NCI-H524 (cell line): ENCODE results near the gene CPSF2.

Experiments
- DNase-seq, 2 experiments: peaks; one replicate each; lab custom pipeline; 2025; lab: John Stamatoyannopoulos, UW

The CPSF2 gene

DNA sequence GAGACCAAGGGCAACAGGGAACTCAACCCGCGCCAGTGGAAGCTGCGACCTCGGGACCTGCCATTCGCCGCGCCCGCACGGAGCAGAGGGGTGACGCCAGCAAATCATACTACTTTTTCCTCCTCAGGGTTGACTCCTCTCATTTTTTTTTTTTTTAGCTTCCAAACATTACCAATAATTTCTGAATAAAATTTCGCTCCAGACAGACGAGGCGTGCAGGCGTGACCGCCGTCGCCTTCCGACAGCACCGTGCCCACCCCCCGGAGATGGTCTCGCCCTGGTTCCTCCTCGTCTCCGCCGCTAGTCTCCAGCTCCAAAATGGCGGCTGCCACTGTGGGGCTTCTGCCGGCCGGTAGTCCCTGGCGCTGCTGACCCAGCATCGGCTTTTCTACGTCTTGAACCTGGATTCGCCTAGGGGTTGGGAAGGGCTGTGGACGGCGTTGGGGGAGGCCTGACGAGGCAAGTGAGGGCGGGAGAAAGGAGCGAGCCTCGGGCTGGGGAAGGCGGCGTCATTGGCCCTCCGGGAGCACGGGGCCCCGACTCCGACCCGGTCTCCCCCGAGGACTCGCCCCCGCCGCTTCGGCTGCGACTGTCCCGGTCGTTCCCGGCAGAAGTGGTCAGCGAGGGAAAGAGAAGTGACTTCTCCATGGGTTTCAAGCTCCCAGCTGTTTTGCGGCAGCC, at the start of gene CPSF2, which contains the start of gene NDUFB1:
Gene CPSF2, plus strand, starts transcription at position 300 of the 681 bp plus-strand sequence. CDS start 9,016 bp downstream, outside the sequence.
Gene NDUFB1, minus strand, starts transcription at position 37 of the 681 bp plus-strand sequence. CDS start 4,069 bp downstream, outside the sequence.
- peak; percentile 80 to 89 for DNase-seq

DNA sequence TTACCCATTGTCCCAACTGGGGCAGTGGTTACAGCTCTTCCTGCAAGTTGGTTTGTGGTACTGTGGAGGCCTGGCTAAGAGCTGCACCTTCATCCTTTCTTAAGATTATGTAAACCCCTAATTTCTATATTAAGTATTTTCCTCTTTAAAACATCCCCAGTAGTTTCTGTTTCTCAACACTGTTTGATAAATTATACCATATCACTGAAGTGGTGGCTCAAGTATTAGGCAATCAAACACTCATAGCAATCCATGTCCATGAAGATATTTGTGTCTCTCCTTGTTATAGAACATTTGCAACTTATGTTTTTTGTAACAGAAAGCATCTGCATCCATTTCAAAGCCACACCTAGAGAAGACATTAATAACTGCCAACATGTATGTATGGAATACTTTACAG, 47.2 kb upstream of the CPSF2 start:
- DNase-seq = no peak

DNA sequence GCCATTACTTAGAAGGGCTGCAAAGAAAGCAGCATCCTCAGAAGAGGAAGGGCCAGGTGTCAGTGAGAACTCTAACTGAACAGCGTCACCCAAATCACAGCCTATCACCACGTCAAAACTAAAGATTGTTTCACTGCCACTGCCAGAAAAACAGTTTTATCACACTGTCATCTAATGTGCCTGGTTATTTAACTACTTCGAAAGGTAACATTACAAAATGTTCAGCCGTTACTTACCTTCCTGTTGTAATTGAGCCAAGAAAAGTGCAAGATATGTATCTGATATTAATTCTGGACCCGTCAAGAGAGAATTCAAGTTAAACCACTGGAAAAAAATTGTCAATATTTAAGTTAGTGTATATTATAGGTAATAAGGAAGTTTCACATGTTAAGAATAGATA, 33.3 kb upstream of the CPSF2 start:
- DNase-seq = no peak

DNA sequence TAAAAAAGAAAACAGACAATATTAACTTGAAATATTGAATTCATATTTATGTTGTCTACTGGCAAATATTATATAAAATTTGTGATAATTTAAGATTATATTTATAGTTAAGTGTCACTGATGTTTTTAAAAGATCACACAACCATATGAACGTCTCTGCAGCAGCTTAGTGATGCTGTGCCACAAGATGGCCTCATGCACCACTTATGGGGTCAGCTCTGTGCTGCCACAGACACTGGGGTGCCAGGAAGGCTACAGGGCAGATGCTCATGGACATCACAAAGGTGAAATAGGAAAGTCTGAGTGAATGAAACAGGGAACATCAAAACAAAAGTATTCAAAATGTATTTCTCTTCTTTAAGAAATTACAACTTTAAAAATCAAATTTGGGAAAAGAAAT, 28.4 kb upstream of the CPSF2 start:
- peak in 1 of 2 experiments; percentile 59 for DNase-seq

DNA sequence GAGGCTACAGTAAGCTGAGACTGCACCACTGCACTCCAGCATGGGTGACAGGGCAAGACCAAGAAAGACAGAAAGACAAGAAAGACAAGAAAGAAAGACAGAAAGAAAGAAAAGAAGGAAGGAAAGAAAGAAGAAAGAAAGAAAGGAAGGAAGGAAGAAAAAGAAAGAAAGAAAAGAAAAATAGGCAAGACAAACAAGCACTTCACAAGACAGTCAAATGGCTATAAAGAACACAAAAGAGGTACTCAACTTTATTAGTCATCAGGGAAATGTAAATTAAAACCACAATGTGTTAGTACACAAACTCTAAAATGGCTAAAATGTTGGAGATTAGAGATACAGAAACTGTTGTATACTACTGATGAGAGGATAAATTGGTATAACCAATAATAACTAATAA, 22.0 kb upstream of the CPSF2 start:
- DNase-seq = no peak

DNA sequence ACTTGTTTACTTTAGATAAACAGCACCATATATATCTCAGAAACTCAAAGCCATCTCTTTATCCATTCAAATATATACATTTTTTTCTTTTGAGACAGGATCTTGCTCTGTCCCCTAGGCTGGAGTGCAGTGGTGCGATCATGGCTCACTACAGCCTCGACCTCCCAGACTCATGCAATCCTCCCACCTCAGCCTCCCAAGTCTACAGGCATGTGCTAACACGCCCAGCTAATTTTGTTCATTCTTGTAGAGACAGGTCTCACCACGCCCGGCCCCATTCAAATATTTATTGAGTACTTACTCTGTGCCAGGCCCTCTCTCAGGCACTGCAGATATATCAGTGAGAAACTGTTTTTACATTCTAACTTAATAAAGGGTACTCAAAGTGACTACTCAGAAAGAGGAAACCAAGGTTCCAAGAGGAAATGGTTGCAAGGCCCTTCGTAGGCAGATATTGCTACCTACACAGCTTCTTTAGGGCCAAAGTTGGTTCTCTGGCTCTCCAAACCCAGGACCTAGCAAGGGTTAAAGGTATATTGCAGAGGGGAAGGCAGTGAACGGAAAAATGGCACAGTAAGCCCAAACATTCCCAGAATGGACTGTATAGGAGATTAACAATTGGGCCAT, 18.3 kb upstream of the CPSF2 start:
- no peak for DNase-seq

DNA sequence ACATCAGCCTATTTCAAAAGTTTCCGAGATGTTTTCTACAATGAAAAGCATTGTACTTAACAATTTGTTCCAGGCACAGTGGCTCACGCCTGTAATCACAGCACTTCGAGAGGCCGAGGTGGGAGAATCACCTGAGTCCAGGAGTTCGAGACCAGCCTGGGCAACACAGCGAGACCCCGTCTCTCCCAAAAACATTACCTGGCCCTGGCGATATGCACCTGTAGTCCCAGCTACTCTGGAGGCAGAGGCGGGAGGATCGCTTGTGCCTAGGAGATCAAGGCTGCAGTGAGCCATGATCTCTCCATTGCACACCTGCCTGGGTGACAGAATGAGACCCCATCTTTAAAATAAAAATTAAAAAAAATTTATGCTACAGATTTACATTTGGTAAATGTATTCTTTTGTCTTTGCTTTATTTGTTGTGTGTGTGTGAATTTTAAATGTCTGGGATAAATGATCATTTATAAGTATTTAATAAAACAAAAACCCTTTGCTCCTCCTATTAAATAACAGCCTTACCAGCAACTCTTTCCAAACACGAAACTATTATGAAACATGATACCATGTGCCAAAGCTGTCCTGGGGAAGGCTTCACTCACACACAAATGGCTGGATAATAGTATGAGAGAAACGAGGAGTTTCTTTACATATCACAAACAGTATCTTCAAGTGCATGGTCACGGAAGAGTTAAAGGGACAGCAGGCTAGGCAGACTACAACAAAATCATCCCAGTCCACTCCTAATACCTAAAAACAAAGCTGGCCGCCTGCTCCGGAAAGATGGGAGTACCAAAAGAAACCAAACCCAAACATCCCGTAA, 16.5 kb upstream of the CPSF2 start:
- DNase-seq = peak in 1 of 2 experiments; percentile 61

DNA sequence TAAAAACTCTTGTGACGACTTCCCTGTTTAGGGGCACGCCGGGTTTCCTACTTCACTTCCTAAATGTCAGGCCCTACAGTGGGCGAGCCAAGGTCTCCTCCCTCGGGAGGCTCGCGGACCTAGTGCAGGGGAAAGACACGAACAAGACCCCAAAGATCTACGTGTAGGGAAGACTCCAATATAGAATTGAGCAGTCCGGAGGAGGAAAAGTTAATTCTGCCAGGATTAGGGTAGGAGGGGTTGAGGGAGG, 16.0 kb upstream of the CPSF2 start:
- no peak for DNase-seq

DNA sequence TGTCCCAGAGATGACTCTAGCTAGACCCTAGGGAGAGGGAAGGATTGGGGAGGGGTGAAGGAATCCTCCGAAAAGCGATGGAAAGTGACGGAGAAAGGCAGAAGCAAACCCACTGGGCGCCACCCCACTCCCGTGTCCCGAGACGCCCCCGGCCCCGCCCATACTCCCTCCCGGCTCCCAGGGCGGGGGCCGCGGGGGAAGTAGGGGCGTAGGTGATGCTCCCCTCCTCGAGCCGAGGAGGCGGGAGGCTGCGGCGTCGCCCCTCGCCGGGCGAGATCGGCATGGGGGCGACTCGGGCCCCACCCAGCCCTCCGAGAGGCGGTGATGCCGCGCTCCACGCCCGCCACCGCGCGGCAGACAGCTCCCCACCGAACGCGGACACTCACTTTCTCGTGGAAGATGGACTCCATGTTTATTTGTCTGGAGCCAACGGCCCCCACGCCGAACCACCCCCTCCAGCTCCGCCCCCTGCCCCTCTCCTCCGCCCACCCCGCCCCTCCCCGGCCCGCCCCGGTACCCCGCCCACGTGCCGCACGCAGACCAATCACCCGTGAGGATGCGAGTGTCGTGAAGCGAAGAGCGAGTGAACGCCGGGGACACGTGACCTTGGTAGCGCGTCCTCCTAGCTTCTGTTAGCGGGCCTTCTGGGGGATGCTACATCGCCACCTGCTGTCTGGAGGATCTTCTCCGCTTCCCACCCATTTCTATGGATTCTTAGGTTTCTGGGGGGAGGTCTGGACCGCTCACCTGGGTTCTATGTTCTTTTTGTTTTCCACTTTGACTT, 15.4 kb upstream of the CPSF2 start, which contains the start of gene ATXN3:
Gene ATXN3, minus strand, starts transcription at position 440 of the 784 bp plus-strand sequence. Its CDS starts 30 bp downstream, at position 410.
- DNase-seq = peak; percentile 99 to 100

DNA sequence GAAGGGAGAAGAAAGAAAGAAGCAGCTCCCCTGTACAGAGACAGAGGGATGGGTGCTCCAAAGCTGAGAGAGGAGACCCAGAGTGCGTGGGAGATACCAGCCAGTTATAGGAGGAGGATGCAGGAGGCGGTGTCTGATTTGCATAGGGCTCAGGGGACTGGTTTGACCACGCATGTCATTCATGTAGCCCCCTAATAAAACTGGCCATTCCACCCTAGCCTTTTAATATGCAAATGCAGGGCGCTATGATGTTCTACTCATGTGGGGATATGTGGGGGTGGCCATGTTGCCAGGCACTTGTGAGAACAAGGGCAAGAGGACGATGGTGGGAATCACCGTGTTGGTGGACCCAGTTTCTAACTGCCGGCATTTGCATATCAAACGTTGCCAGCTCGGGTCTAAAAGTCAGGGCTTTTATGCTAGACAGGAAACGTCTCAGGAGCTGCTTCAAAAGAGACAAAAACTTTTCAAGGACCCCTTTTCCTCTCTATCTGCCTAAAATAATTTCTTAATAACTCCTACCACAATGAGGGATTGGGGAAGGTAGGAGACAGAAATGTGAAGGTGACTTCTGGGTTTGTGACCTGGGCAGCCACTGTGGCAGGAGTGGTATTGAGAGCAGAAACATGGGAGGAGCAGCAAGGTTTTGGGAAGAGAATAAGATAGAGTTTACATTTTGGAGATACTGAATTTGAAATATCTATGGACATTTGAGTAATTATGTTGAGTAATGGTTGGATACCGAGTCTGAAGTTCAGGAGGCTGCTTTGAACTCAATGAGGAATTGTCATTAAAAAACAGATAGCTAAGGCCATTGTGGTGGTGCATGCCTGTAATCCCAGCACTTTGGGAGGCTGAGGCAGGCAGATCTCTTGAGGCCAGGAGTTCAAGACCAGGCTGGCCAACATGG, 13.2 kb upstream of the CPSF2 start:
- DNase-seq = no peak

DNA sequence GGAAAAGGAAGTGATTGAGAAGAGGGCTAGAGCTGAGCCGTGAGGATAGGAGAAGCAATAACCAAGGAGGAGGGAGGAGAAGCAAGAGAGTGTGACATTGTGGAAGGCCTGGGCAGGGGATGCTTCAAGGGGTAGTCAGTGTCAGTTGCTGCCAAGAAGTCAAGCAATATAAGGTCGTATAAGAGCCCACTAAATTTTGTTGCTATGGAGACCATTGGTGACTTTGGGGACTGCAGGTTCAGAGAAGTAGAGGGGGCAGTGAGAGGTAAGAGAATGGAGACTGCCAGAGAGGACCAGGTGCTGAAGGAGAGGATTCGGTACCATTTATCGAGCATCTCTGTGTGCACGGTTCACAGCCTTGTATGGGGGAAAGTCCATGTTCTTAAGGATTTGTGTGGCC, 12.3 kb upstream of the CPSF2 start:
- peak in 1 of 2 experiments; percentile 32 for DNase-seq

DNA sequence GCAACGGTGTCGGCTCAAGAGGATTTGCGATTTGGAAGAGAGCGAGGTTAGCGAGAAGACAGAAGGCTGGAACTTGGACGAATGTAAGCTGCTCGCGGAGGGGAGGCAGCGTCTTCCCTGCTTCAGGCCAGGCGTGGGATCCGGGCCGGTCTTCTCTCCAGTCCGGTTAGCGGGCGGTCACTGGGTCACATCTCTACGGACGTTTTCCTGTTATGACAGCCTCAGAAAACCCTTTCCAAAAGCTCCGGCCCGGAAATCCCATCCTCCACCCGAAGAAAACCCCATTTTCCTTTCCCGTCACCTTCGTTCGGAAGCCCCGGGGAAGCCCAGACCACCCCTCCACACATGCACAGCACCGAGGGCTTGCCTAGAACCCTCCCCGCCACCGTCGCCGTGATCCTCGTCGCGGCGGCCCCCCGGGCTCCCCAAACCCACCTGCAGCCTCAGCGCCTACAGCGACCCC, 531 bp upstream of the CPSF2 start:
- peak in 1 of 2 experiments; percentile 47 for DNase-seq

DNA sequence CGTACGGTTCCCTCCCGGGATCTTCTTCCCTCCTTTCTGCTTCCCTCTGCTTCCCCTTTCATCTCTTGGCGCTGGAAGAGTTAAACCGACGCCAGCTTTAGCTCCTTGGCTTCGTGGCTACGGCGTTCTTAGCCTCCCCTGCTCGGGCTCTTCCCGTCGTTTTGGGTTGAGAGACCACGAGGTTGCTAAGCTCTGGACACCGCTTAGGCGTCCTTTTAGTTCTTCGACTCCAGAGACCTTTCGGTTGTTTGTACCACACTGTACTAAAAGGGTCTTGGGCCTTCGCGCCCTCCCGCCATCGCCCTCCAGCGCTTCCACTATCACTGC, 545 bp downstream of the CPSF2 start:
- peak; percentile 49 to 51 for DNase-seq

DNA sequence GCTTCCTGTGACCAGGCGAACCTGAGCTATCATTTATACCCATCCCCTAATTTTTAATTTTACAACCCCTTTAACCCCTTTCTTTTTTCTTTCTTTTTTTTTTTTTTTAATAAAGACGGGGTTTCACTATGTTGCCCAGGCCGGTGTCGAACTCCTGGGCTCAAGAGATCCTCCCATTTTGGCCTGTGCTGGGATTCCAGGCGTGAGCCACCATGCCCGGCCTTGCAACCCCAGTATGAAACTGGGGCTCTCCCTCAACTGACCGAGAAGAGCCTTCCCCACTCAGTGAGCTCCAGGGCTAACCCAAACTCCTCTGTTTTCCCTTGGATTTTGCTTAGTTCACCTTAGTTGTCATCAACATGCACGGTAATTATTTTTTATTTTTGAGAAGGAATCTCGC, 992 bp downstream of the CPSF2 start:
- DNase-seq = no peak

DNA sequence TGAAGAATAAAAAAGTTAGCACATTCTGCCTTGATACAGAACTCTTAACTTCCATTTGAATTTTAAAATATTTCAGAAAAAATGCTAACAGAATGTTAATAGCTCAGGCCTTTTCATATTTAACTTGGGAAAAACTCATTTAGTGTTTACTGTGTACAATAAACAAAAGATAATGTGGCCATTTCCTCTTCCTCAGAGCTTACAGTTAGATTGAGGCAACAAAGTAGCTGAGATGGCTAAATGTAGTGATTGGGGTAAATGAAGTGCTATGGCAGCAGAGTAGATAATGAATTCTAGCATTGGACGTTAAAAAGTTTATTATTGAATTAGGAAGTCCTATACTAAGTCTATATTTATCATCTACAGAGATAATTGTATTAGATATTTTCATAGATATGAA, 12.7 kb downstream of the CPSF2 start:
- DNase-seq = no peak

DNA sequence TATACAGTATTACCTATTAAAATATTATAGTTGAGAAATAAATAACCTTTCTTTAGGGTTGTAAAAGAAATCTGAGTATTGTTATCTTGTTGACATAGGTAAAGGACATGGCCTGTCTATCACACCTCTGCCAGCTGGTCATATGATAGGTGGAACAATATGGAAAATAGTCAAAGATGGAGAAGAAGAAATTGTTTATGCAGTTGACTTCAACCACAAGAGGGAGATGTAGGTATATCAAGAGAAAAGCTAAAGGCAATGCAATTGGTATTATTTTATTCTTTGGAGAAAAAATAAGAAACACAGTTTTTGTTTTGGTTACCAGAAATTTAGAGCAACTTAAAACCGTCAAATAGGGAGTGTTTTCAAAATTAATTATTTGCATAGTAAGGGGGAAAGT, 13.5 kb downstream of the CPSF2 start:
- peak; percentile 19 to 58 for DNase-seq

DNA sequence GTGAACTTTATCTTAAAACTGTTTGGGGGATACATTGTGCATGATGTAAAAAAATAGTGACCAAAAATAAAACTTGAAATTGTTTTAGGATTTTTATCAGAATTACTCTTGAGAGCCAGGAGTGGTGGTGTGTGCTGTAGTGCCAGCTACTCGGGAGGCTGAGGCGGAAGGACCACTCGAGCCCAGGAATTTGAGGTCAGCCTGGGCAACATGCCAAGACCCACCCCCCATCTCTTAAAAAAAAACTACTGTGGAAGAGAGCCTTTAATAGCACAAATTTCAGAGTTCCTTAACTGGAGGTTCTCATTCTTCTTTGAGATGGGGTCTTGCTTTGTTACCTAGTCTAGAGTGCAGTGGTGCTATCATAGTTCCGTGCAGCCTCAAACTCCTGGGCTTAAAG, 21.5 kb downstream of the CPSF2 start:
- no peak for DNase-seq

DNA sequence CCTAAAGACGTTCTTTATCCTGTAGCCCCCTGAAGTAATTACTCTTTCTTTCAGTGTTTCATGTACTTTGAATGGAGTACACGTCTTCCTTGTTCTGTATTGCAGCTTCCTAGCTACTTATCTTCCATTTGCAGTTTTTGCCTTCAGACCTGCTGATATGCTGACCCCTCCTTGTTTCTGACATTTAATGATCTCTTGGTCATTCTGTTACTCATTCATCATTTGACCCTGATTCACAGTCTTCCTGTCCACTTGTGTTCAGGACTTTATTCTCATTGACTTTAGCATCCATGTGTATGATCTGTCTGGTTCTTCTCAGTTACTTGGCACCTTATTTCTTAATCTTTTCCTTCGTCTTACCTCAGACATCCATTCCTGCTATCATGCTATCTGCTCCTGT, 22.2 kb downstream of the CPSF2 start:
- DNase-seq = no peak

DNA sequence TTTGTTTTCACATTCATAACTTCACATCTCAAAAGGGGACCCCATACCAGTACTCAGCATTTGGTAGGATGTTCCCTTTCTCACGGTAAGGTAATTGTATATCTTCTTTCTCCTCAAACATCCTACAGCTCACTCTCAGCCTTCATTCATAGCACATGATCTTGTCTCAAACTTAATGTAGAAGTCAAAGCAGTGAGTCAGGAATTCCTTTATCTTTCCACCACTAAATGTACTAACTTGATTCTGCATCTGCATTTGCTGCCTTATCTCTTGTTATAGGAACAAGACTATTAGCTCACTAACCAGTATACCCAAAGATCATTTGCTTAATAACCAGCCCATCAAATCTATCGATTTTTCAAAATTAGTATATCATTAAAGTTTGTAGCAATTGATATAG, 22.9 kb downstream of the CPSF2 start:
- DNase-seq = no peak

DNA sequence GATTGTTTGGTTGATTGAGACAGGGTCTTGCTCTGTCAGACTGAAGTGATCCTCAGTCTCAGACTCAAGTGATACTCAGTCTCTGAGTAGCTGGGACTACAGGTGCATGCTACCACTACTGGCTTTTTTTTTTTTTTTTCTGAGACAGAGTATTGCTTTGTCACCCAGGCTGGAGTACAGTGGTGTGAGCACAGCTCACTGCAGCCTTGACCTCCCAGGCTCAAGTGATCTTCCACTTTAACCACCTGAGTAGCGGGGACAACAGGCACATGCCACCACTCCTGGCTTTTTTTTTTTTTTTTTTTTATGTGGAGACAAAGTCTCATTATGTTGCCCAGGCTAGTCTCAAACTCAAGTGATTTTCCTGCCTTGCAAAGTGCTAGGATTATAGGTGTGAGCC, 31.8 kb downstream of the CPSF2 start:
- DNase-seq = no peak

DNA sequence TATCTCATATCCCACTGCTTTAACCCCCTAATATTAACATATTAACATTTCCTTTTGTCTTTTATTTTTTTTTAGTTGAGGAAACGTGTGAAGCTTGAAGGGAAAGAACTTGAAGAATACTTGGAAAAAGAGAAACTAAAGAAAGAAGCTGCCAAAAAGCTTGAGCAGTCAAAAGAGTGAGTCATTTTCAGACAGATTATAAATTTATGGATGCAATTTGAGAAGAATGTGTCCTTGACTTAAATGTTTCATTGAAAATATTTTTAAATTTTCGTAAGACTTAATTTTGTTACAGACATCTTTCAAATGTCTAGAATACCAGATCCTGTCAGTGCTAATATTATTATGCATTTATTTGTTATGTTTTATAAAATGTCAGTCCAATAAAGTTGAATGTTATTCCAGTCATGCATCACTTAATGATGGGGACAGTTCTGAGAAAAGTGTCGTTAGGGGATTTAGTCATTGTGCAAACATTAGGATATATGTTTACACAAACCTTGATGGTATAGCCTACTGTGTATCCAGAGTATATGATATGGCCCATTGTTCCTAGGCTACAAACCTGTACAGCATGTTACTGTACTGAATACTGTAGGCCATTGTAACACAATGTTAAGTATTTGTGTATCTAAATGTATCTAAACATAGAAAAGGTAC, 32.6 kb downstream of the CPSF2 start:
- no peak for DNase-seq
